ENCODE measurements around the gene ABI3.

DNA sequence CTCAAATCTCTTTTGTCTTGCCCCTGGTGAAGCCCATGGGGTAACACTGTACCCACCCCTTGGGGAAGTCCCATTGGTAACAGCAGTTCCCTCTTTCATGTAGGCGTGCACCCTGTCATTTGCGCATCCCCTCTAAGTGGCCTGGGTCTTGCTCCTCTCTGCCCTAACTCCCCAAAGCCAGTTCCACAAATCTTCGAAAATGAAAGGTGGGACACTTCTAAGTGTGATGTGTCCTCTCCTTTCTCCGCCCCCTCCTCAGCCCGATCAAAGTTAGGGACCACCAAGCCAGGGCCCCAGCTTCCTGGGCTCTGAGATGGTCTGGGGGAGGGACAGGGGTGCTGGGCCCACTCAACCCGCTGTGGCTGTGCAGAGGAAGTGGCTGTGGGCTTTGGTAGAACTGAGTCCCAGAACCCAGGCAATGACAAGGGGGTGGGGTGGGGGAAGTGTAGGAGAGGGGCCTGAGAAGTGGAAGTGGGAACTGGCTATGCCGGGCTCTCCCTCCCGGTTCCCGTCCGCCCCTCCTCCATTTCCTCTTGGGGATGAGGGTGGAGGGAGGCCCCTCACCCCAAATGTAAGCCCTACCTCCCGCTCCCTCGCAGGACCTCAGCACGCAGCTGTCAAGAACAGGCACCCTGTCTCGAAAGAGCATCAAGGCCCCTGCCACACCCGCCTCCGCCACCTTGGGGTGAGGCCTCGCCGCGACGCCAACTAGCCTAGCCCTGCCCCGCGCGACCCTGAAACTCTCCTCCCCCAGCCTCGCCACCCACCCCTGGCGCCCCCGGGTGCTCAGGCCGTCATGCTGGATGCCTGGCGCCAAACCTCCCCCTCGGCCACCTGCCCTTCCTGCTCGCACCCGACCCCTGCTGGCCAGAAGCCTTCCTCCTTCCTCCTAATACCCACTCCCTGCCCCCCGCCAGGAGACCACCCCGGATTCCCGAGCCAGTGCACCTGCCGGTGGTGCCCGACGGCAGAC is 8.7 kb downstream of the ABI3 start:
- TF ChIP-seq POLR2AphosphoS5 (IDR thresholded peaks at IDR 0.05) (no peak), CTCF (IDR thresholded peaks at IDR 0.05) (no peak)
